GM19193 (cell line): ENCODE measurements around the gene RAMACL.

Experiments
- POLR2A ChIP-seq: IDR thresholded peaks from 4 replicates; pipeline ENCODE4 v1.6.1; 2011; ENCODE audit not compliant: insufficient read depth, insufficient read length; ENCODE audit errors: extremely low read depth

Gene RAMACL

GRCh38 chr6:166559662-166560061 lies 26.8 kb downstream of the RAMACL start:
- TF ChIP-seq POLR2A = no peak

- TF ChIP-seq POLR2A = no peak
These were observed 27.3 kb downstream of the RAMACL start for GRCh38 chr6:166559211-166559610.

DNA sequence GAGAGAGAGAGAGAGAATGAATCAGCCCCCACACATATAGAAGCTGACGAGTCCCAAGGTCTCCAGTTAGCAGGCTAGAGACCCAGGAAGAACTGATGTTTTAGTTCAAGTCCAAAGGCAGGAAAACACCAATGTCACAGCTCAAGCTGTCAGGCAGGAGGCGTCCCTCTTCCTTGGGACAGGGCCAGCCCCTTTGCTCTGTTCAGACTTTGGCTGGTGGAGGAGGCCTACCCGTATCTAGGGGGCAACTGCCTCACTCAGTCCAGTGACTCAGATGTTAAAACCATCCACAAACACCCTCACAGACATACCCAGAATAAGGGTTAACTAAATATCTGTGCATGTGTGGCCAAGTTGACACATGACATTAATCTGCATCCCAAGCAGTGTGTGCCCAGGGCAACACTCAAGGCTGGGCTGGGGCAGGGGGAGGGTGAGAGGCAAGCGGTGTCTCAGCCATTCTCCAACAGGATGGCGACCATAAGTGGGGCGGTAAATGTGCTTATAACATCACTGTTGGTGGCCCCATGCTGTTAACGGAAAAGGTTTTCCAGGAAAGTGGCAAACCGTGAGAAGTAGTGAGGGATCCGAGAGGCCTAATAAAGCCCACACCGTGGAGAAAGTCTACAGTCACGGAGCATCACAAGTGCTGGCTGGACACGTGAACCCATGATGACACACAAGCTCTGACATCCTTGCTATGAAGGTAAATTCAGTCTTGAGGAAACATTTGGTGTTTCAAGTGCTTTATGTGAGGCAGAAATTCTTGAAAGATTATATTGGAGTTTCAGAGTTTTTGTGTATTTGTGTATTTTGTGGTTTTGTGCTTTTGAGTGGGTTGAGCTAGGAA lies 28.1 kb downstream of the RAMACL start:
- no peak for TF ChIP-seq POLR2A

- TF ChIP-seq POLR2A = no peak
These were observed 29.6 kb downstream of the RAMACL start for GRCh38 chr6:166556863-166557322.

GRCh38 chr6:166556336-166556735 lies 30.1 kb downstream of the RAMACL start:
- TF ChIP-seq POLR2A = no peak

- no peak for TF ChIP-seq POLR2A
These were observed 31.4 kb downstream of the RAMACL start for GRCh38 chr6:166555086-166555485.

DNA sequence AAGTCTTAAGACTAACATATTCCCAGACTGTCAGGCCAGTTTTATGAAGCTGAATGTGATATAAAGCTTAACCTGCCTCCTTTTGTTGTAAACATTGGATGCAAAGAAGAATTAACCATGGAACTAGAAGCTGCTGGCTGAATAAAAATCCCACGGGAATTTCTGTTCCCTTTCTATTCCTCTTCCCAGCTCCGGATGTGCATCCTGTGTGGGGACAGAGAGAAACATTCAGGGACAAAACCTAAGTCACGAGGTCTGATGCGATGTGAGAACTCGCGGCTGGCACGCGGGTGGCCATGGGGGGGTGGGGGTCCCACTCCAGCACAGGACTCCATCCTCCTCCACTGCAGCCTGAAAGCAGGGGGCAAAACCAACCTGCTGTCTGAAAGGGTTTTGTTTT lies 32.2 kb downstream of the RAMACL start:
- no peak for TF ChIP-seq POLR2A

DNA sequence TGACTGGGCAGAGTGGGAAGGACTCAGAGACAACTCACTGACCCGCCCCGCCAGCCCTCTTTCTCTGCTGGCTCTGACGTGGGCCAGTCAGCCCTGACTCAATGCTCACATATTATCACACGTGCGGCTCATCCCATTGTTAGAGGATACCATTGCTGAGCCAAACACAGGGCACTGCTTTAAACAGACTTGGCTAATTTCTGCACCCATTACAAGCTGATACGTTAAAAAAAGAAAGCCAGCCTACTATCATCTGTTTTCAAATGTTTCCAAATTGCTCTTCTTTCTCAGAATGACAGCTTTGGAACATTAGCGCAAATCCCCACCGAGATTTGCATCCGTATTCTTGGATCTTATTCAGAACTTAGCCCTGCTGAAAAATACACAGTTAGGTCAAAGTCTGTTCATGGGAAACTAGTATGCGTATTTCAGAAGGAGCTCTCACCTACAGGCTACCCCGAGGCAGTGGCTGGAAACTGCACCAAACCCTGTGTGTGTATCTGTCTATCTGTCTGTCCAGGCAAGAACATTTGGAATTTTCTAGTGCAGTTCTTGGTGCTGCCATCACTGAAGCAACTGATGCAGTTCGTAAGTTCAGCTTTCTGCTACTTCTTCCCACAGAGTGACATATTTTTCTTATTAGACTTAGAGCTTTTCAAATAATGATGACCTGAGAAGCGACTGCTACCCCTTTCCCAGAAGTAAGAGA lies 32.8 kb downstream of the RAMACL start:
- TF ChIP-seq POLR2A = no peak

DNA sequence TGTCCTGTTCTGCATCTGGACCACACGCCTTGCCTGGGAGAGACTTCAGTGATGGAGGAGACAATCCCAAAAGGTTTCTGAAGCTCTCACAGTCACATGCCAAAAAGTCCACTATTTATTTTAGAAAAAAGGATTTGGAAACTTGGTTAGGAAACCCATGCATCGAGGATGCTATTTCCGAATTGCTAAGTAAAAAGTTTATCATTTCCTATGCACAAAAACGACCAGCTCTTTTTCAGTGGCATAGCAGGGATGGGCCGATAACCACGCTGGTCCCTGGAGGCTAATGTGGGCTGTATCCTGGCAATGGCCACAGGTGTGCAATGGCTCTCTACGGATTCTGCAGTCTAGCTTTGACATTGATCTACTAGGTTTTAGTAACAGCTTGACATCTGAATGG lies 33.9 kb downstream of the RAMACL start:
- no peak for TF ChIP-seq POLR2A

DNA sequence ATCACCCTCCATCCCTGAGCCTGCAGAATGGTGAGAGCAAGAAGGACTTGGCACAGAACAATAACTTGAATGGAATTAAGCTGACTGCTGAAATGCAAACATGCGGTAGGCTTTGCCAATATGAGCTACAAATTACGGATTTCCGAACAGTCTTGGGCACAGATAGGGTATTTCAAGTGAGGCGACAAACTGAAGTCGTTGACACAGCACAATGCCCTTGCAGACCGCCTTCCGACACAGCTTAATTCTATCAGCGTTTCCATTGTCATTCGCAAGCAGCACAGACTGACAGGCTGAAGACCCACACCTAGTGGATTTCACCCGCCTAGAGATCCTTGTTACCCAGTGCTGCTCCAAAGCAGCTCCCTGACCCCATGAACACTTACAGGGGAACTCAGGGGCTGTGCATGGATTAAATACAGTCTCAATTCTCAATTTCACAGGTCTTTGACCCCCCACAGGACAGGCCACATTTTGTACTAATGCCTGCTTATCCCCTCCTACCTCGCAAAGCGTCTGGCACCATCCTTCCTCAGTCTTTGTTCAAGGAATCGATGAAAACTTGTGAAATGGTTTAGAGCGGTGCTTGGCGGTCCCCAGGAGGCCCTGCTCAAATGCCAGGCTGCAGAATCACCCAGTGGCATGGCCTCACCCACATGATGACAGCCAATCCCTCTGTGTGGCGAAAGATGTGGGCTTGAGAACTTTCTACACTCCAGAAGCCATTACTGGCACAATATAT lies 34.6 kb downstream of the RAMACL start:
- no peak for TF ChIP-seq POLR2A

DNA sequence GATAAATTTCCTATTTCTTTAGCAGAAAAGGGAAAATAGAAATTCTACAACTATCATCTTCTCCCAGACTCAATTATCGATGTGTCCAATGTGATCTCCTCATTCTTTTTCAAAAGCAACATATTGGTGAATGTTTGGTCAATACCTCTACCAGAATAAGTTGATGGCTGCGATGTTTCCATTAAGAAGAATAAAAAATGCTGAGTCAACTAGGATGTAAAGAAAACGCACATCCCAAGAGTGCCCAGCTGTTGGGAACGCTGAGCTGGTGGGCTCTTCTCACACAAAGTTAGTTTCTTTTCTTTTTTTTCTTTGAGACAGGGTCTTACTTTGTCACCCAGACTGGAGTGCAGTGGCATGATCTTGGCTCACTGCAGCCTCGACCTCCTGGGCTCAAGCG lies 39.8 kb downstream of the RAMACL start:
- TF ChIP-seq POLR2A = no peak

- TF ChIP-seq POLR2A = no peak
These were observed 41.1 kb downstream of the RAMACL start for GRCh38 chr6:166545156-166546034.

DNA sequence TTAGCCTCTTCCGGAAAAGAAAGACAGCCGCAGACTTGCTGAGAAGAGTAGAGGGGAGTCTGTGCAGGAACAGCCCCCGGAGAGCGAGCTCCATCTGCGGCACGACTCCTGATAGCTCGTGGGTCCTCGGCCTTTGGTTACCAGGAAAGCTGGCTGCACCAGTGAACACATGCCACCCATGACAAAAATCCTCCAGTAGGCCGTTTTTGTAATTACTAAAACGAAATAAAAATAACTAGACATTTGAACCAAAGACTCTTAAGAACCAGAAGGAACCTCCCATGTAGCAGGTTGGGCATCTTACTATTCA lies 42.2 kb downstream of the RAMACL start:
- no peak for TF ChIP-seq POLR2A

DNA sequence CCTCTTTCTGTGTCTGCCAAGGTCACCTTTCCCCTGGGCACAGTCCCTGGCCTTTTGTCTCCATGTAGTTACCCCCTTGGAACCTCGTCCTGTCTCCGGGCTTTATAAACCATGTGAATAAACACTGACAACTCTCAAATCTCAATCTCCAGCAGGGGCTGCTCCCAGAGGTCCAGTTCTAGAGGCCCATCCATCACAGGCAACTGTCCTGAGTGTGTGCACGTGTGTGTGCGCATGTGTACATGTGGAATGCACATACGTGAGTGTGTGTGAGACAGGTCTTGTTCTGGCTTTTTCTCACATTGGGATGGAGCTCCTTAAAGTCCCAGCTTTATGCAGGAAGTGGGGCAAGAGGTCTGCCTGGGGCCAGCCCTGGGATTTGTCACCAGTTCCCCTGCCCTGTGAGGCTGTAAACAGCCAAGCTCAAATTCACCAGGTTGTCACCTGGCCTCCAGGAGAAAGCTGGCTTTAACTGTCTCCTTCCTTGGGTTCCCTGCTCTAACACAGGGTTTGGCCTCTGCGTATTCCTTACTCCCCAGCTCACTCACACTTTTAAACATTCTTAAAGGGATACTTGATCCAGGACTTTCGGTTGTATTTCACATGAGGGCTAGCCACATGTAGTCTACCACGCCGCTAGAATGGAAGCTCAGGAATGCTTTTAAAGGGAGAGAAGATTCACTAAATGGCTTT lies 42.7 kb downstream of the RAMACL start:
- TF ChIP-seq POLR2A = no peak
